ENCODE results near the gene NKAIN2. TPM values are rescaled to one million over a fixed set of nuclear protein-coding genes. Genes with fewer than 3 reads are reported as not detected.

NKAIN2 gene
- total RNA-seq, 1 donor from 2014 or later, result not detected

DNA sequence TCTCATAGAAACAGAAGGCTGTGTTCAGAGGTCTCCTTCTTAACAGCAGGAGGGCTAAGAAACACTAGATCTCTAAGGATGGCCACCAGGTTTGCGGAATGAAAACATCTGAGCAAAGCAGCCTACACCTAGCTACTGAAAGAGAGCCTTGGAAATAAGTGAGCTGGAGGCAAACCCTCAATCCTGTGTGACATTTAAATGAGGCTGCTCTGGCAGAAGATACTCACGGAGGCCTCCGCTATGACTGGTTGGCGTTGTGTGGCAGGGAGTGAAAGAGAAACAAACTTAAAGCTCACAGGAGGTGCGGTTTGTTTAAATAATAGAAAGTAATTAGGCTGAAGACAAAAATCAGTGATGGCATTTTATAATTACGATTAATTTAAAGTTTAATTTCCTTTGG is 996.6 kb downstream of the NKAIN2 start:
- TF ChIP-seq, protein P1, sequence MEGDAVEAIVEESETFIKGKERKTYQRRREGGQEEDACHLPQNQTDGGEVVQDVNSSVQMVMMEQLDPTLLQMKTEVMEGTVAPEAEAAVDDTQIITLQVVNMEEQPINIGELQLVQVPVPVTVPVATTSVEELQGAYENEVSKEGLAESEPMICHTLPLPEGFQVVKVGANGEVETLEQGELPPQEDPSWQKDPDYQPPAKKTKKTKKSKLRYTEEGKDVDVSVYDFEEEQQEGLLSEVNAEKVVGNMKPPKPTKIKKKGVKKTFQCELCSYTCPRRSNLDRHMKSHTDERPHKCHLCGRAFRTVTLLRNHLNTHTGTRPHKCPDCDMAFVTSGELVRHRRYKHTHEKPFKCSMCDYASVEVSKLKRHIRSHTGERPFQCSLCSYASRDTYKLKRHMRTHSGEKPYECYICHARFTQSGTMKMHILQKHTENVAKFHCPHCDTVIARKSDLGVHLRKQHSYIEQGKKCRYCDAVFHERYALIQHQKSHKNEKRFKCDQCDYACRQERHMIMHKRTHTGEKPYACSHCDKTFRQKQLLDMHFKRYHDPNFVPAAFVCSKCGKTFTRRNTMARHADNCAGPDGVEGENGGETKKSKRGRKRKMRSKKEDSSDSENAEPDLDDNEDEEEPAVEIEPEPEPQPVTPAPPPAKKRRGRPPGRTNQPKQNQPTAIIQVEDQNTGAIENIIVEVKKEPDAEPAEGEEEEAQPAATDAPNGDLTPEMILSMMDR (IDR thresholded peaks at IDR 0.05), result no peak
- DNase-seq (no peak), ATAC-seq (no peak)
- intact Hi-C loops (cut with DNase I), result no loop called here
- Histone ChIP-seq H3K4me1 (no peaks in the 10 kb centered on the region), H3K27ac (no peak overlapping the region), H3K9me3 (no peaks in the 10 kb centered on the region), H3K27me3 (no peaks in the 10 kb centered on the region), H3K36me3 (no peaks in the 10 kb centered on the region), H3K4me3 (no peak overlapping the region)

DNA sequence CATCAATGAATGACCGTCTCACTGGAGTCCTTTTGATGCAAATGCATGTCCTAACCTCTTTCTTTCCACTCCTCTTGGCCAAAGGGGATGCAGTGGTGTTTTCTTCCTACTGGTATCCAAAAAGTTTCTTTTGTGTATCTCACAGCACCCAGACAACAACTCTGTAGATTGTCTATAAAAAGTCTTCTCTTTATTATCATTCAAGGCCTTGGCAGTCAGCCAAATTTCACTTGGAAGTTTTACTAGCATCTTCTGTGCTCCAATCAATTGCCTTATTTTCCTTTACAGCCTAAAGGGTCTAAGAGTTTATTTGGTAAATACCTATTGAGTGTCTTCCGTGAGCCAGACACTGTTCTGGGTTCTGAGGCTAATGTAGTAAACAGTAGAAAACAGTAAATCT is 1008.4 kb downstream of the NKAIN2 start:
- TF ChIP-seq, protein P1 (IDR thresholded peaks at IDR 0.05), result no peak
- no peak overlapping the region for H3K27ac ChIP-seq
- H3K36me3 ChIP-seq, result no peaks in the 10 kb centered on the region
- DNase-seq (no peak), ATAC-seq (no peak)
- no peaks in the 10 kb centered on the region for H3K9me3 ChIP-seq
- intact Hi-C loops (cut with DNase I), result no loop called here
- no peaks in the 10 kb centered on the region for H3K4me1 ChIP-seq
- no peak overlapping the region for H3K4me3 ChIP-seq
- H3K27me3 ChIP-seq, result no peaks in the 10 kb centered on the region

DNA sequence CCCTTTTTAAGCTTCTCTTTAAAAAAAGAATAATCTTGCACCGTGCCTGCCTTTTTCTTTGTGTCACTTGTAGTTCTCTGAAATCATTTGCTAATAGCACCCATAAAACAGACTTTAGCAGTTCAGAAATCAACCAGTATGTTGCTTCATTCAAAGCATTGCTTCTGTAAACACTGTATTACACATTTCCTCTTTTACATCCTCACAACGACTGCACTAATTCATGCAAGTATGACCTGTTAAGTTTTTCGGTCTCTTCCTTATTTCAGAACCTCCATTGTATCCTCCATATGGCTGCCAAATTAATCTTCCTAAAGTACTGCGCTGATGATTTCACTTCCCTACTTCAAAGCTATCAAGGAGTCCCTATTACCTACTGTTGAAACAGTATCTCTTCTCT is 1015.7 kb downstream of the NKAIN2 start:
- Histone ChIP-seq H3K9me3 (no peaks in the 10 kb centered on the region), H3K27ac (no peak overlapping the region), H3K4me3 (no peak overlapping the region), H3K4me1 (no peaks in the 10 kb centered on the region), H3K36me3 (no peaks in the 10 kb centered on the region), H3K27me3 (no peaks in the 10 kb centered on the region)
- TF ChIP-seq, protein P1 (IDR thresholded peaks at IDR 0.05), result no peak
- ATAC-seq (peak; percentile 59), DNase-seq (no peak)
- intact Hi-C loops (cut with DNase I), result no loop called here

DNA sequence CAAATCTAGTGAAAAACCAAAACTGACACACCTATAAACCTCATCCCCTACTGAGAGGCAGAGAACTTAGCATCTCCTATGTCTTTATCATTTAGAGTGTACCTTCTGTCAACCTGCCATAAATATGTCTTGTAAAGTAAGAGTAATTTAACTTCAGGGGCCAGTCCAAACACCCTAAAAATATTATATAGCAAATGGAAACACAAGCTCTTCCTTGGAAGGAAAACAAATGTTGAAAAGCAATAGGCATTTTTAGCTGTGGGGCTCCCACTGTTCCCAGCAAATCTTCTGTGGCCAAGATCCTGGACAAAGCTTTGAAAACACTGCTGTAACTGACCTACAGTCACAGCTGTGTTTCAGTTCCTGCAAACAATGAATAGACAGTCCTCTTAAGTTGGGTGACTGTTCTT is 1018.5 kb downstream of the NKAIN2 start:
- TF ChIP-seq, protein P1 (IDR thresholded peaks at IDR 0.05), result no peak
- DNase-seq (no peak), ATAC-seq (no peak)
- Histone ChIP-seq H3K4me1 (no peaks in the 10 kb centered on the region), H3K4me3 (no peak overlapping the region), H3K27me3 (no peaks in the 10 kb centered on the region), H3K27ac (no peak overlapping the region), H3K36me3 (no peaks in the 10 kb centered on the region), H3K9me3 (no peaks in the 10 kb centered on the region)
- intact Hi-C loops (cut with DNase I), result no loop called here

DNA sequence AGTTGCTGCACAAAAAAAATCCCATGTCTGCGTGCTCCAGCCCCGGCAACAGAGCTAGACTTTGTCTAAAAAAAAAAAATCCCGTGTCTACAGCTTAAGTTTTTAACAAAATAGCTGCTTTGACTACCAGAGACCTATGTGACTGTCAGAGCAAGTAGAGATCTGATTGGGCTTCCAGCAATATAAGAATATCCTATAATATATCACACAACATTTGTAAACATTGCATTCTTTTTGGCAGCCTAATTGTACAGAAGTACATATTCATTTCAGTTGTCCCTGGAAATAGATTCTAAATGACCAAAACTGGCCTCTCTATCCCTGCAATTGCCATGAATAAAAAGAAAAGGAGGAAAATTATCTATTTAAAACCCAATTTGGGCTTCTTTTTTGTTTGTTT is 1019.1 kb downstream of the NKAIN2 start:
- H3K36me3 ChIP-seq, result no peaks in the 10 kb centered on the region
- no peaks in the 10 kb centered on the region for H3K4me1 ChIP-seq
- intact Hi-C loops (cut with DNase I), result no loop called here
- no peaks in the 10 kb centered on the region for H3K9me3 ChIP-seq
- no peak overlapping the region for H3K4me3 ChIP-seq
- no peak for ATAC-seq
- DNase-seq, result no peak
- TF ChIP-seq, protein P1 (IDR thresholded peaks at IDR 0.05), result no peak
- H3K27ac ChIP-seq, result no peak overlapping the region
- H3K27me3 ChIP-seq, result no peaks in the 10 kb centered on the region
